IPS-18c (cell line): ENCODE data around the gene APBA1.

Experiments
- H3K4me3 ChIP-seq: 2 replicates; pipeline ENCODE4 v1.7.0; 2013; ENCODE audit warnings: low read depth, mild to moderate bottlenecking, low read length, moderate library complexity; ENCODE audit not compliant: insufficient read depth
- H3K9me3 ChIP-seq: one replicate; pipeline ENCODE4 v1.6.1; 2013; ENCODE audit warnings: mild to moderate bottlenecking, low read length, moderate library complexity; ENCODE audit not compliant: control insufficient read depth, insufficient read depth

The APBA1 gene

DNA sequence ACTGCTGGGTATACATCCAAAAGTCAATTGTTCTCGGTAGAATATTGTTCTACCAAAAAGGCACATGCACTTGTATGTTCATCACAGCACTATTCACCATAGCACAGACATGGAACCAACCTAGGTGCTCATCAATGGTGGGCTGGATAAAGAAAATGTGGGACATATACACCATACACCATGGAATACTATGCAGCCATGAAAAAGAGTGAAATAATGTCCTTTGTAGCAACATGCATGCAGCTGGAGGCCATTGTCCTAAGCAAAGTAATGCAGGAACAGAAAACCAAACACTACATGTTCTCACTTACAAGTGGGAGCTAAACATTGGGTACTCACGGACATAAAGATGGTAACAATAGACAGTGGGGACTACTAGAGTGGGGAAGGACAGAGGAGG lies 145.5 kb downstream of the APBA1 start:
- Histone ChIP-seq H3K9me3 (no peaks in the 10 kb centered on the region), H3K4me3 (no peak overlapping the region)

GRCh38 chr9:69519470-69520240 lies 152.5 kb downstream of the APBA1 start:
- H3K9me3 ChIP-seq: peaks cover 3% of the 10 kb centered on the region
- no peak overlapping the region for H3K4me3 ChIP-seq

GRCh38 chr9:69516353-69517322 lies 155.5 kb downstream of the APBA1 start:
- peaks cover 3% of the 10 kb centered on the region for H3K9me3 ChIP-seq
- no peak overlapping the region for H3K4me3 ChIP-seq

- Histone ChIP-seq H3K4me3 (no peak overlapping the region), H3K9me3 (peaks cover 3% of the 10 kb centered on the region)
Measured at GRCh38 chr9:69515810-69516209, 156.4 kb downstream of the APBA1 start.

DNA sequence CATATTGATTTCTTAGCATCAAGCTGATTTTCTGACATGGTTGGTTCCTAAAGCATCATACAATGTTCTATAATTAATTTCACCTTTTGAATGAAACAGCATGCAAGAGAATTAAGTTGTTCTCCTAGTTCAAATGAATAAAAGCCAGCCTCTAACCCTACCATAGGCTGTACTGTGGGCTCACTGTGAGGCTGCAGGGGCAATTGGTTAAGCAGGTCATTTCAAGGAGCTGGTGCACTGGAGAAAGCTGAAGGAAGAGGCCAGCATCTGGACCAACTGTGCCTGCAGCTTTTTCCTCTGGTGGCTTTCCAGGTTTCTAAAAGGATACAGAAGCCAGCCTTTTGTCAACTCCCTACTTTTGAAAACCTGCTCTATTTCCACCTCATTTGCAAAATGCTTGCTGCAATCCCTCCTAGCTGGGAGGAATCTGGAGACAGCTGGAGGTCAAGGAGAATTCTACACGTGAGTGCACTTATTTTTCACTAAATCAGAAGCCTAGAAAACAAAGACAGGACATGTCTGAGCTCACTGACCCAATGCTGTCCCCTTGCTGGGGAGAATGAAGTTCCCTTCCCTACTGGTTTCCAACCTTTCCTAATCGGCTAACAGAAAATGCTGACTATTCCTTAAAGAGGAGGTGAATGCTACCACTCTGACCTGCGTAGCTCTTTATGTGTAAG lies 158.9 kb downstream of the APBA1 start:
- Histone ChIP-seq H3K9me3 (peaks cover 3% of the 10 kb centered on the region), H3K4me3 (no peak overlapping the region)

- no peak overlapping the region for H3K4me3 ChIP-seq
- H3K9me3 ChIP-seq: no peaks in the 10 kb centered on the region
Measured at GRCh38 chr9:69504058-69504457, 168.1 kb downstream of the APBA1 start.

GRCh38 chr9:69502671-69503301 lies 169.4 kb downstream of the APBA1 start:
- H3K4me3 ChIP-seq: no peak overlapping the region
- no peaks in the 10 kb centered on the region for H3K9me3 ChIP-seq

DNA sequence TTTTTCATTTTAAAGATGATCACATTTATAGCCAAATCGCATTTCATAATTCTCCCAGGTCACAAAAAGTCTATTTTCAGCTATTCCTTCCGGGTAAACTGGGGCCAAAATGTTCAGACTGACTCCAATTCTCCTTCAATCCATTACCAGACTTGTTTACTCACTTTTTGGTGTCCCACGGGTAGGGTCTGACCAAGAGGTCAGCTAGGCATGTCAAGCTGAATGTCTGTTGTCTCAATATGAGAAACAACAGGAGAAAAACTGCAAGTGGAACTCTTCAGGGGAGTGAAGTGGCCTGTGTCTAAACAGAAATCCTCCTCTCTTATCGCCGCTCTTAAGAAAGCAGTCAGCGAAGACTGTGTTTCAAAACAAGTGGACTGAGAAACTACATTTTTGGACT lies 171.3 kb downstream of the APBA1 start:
- no peaks in the 10 kb centered on the region for H3K9me3 ChIP-seq

GRCh38 chr9:69499959-69500358 lies 172.2 kb downstream of the APBA1 start:
- Histone ChIP-seq H3K9me3 (no peaks in the 10 kb centered on the region), H3K4me3 (no peak overlapping the region)

More for the DNA sequence above, 171.3 kb downstream of the APBA1 start:
- no peak overlapping the region for H3K4me3 ChIP-seq

GRCh38 chr9:69499407-69499806 lies 172.8 kb downstream of the APBA1 start:
- H3K9me3 ChIP-seq: no peaks in the 10 kb centered on the region
- no peak overlapping the region for H3K4me3 ChIP-seq

DNA sequence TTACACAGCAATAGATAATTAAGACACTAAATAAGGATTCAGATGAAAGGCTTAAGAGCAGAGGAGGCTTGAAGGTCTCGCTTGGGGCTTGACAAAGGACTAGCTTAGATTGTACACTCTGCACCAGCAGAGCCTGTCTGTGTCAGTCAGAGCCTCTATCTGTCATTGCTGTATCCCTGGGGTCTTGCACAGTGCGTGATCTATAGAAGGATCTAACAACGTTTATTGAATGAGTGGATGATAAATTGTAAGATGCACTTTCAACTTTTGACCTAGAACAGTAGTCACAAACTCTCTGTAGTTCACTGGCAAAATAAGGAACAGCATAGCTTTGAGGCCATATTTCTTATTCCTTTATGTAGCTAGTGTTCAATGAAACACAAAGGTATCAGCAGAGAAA lies 173.7 kb downstream of the APBA1 start:
- Histone ChIP-seq H3K4me3 (no peak overlapping the region), H3K9me3 (no peaks in the 10 kb centered on the region)

GRCh38 chr9:69497816-69498215 lies 174.4 kb downstream of the APBA1 start:
- Histone ChIP-seq H3K4me3 (no peak overlapping the region), H3K9me3 (no peaks in the 10 kb centered on the region)

GRCh38 chr9:69496846-69497450 lies 175.2 kb downstream of the APBA1 start:
- H3K4me3 ChIP-seq: no peak overlapping the region
- no peaks in the 10 kb centered on the region for H3K9me3 ChIP-seq

- no peaks in the 10 kb centered on the region for H3K9me3 ChIP-seq
- H3K4me3 ChIP-seq: no peak overlapping the region
Measured at GRCh38 chr9:69495296-69495695, 176.9 kb downstream of the APBA1 start.

DNA sequence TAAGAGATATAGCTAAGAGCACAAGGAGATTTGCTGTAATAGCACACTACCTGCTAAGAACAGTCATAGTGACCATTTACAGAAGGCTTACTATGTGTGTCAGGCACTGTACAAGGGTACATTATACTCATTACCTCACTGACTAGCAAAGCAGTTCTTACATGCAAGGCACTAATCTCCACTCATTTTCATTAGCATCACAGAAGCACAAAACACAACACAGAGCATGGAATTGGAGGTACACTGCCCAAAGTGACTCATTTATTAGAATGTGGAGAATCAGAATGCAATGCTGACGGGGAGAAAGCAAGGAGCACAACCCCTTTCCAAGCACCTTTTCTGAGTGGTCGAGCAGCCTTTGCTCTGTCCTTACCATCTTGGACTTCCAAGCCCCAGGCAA lies 177.4 kb downstream of the APBA1 start:
- Histone ChIP-seq H3K9me3 (no peaks in the 10 kb centered on the region), H3K4me3 (no peak overlapping the region)

DNA sequence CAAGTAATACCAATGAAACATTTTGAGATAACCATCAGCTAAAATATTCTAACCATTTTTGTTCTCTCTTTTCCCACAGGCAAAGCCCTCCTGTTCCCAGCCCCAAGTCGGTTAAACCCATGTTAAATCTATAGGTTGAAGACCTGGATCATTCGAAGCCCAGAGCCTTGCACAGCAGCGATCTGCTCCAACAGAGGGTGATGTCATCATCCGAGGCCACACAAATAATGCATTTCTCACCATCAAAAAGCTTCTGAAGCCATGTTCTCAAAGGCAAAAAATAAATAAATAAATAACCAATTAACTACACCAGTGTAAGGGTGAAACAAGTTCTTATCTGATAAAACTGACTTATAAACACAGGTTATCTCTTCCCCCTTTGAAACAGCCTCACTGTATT lies 178.0 kb downstream of the APBA1 start:
- Histone ChIP-seq H3K4me3 (no peak overlapping the region), H3K9me3 (no peaks in the 10 kb centered on the region)

DNA sequence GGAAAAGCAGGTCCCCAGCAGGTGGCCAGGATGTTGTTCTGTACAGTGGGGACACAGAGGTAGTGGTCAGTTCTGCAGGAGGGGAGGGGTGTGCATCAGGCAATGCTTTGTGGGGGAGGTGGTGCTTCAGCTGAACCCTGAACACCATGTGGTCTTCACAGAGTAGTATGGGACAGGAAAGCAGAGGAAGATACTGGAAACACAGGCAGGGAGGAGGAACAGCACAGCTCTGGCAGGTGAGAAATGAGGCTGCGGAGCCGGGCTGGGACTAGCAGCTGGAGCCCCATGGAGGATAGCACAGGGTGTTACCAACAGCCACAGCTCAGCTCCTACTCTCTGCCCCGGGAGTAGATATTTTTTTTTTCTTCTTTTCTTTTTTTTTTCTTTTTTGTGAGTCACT lies 185.7 kb downstream of the APBA1 start:
- H3K4me3 ChIP-seq: no peak overlapping the region
- H3K9me3 ChIP-seq: no peaks in the 10 kb centered on the region
